ENCODE results near the gene CHRNA9.
A peak's percentile ranks its signal among the peaks of the same experiment; 100 is the strongest.
"Not testable (repeated sequence)": the region's sequence is repeated elsewhere in the genome, so short reads cannot be mapped to it uniquely, and the experiment has no call there.

The CHRNA9 gene

GRCh38 chr4:40334591-40335524, at the start of gene CHRNA9:
TSS of gene CHRNA9 (plus strand) at chr4:40335333. CDS start at chr4:40335468, 135 bp downstream.
- DNase-seq (ENCODE audit: low read depth in 2 of 3, low spot score in 1 of 3): no peak

DNA sequence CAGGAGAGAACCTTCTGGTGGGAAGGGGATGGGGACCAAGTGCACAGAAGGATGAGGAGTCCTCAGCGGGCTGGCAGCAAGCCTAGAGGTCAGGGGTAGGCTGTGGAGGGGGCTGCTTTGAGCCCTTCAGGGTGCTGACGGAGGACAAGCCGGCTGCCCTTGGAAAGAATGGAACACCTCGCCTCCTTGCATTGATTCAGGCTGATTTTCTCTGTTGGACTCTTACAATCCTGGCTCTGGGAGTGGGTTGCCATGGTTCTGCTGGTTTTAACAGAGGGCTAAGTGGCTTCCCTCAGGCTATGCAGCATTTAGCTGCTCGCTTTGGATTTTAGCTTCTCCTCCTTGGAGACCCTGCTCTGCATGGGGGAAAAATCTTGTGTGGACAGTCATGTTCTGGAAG, 49.4 kb upstream of the CHRNA9 start:
- DNase-seq (ENCODE audit: low read depth in 2 of 3, low spot score in 1 of 3): no peak

GRCh38 chr4:40288566-40288965, 46.6 kb upstream of the CHRNA9 start:
- no peak for DNase-seq (ENCODE audit: low read depth in 2 of 3, low spot score in 1 of 3)

- DNase-seq (ENCODE audit: low read depth in 2 of 3, low spot score in 1 of 3): no peak
Observed at GRCh38 chr4:40289366-40290188, 45.6 kb upstream of the CHRNA9 start.

DNA sequence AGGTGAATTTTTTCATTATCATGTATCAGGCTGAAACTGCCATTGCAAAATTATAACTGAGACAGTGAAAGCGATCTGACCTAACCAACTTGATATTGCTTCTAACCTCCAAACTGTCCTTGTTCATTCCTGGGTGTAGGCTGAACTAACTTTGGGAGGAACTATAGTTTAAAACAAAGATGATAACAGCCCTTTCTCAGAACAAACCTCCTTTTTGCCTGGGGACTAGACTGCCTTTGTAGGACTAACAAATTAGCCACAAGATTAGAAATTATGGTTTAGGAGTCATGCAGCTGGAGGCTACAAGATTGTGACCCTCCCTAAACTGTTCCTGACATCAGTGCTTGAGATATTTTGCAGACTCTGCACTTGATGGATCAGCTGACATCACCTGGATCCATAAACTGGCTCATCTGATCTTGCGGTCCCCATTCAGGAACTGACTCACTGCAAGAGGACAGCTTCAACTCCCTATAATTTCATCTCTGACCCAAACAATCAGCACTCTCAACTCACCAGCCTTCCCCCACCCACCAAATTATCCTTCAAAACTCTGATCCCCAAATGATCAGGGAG, 44.4 kb upstream of the CHRNA9 start:
- DNase-seq (ENCODE audit: low read depth in 2 of 3, low spot score in 1 of 3): not testable (repeated sequence)

DNA sequence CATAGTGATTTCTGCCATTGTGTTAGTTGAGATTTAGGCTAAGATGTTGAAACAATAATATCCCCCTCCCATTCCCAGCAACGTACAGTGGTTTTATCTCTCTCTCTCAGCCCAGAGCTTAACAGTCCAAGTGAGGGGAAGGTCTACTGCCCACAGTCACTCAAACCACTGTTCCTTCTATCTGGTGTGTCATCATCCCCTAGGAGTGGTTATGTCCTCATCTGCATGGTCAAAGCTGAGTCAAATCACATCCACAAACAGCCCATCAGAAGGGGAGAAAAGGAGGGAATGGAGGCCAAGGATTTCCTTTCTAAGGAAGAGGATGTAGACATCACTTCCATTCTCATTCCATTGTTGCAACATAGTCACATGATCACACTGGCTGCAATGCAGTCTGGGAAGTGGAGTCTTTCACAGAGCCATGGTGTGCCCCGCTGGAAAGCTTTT, 42.8 kb upstream of the CHRNA9 start:
- DNase-seq (ENCODE audit: low read depth in 2 of 3, low spot score in 1 of 3): no peak

DNA sequence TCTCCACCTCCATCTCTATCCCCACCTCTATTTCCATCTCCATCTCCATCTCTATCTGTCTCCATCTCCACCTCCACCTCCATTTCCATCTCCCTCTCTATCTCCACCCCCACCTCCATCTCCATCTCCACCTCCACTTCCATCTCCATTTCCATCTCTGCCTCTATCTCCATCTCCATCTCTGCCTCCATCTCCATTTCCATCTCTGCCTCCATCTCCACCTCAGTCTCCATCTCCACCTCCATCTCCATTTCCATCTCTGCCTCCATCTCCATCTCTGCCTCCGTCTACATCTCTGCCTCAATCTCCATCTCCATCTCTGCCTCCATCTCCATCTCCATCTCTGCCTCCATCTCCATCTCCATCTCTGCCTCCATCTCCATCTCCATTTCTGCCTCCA, 40.8 kb upstream of the CHRNA9 start:
- DNase-seq (ENCODE audit: low read depth in 2 of 3, low spot score in 1 of 3): no peak

DNA sequence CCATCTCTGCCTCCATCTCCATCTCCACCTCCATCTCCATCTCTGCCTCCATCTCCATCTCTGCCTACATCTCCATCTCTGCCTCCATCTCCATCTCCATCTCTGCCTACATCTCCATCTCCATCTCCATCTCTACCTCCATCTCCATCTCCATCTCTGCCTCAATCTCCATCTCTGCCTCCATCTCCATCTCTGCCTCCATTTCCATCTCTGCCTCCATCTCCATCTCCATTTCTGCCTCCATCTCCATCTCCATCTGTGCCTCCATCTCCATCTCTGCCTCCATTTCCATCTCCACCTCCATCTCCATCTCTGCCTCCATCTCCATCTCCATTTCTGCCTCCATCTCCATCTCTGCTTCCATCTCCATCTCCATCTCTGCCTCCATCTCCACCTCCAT, 40.1 kb upstream of the CHRNA9 start:
- DNase-seq (ENCODE audit: low read depth in 2 of 3, low spot score in 1 of 3): not testable (repeated sequence)

DNA sequence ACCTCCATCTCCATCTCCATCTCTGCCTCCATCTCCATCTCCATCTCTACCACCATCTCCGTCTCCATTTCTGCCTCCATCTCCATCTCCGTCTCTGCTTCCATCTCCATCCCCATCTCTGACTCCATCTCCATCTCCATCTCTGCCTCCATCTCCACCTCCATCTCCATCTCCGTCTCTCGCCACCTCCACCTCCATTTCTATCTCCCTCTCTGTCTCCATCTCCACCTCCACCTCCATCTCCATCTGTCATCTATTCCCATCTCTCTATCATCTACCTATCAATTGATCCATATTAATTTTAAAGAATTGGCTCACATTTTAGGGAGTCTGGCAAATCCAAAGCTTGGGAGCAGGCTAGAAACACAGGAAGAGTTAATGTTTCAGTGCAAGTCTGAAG, 39.6 kb upstream of the CHRNA9 start:
- no peak for DNase-seq (ENCODE audit: low read depth in 2 of 3, low spot score in 1 of 3)

- no peak for DNase-seq (ENCODE audit: low read depth in 2 of 3, low spot score in 1 of 3)
Observed at GRCh38 chr4:40299126-40299525, 36.0 kb upstream of the CHRNA9 start.

- DNase-seq (ENCODE audit: low read depth in 2 of 3, low spot score in 1 of 3): no peak
Observed at GRCh38 chr4:40299811-40300292, 35.3 kb upstream of the CHRNA9 start.

DNA sequence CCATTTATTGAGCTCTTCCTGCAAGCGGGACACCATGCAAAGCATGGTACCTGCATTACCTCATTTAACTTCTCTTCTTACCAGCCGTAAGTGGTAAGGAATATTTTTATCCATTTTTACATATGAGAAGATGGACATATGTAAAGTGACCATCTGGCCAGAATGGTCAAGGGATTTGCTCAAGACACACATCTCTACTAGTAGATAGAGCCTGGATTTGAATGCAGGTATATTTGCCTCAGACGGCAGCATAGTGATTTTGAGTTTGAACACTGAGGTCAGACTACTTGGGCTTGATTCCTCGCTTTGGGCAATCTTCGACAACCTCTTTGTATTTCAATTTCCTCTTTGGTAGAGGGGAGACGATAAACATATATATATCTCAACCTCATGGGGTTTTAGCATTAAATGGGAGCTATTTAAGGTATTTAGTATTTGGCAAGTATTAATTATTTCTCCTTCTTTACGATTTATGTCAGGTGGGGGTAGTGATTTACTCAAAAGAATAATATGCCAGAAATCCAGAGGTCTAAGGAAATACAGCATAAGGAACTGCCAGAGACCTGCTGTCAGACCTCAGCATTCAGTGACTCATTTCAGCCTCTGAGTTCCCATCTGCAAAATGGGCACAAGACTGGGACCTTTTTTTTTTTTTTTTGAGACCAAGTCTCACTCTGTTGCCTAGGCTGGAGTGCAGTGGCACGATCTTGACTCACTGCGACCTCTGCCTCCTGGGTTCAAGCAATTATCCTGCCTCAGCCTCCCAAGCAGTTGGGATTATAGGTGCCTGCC, 34.6 kb upstream of the CHRNA9 start:
- DNase-seq (ENCODE audit: low read depth in 2 of 3, low spot score in 1 of 3): no peak

DNA sequence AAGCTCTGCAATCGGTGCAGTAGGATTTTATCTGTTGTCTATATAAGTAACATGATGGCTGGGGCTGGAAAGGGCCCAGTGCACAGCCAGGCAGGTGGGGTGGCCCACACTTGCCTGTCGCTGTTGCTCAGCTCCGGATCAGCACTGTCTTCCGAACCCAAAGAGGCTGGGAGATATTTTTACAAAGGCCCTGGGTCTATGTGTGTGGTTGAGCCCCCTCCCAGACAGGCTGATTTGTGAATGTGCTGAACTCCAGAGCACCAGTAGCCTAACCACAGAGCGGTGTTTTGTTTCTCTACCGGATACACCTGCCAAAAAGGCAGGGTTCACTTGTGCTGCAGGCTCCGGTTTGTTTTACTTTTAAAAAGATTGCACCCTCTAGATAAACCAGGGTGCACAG, 33.5 kb upstream of the CHRNA9 start:
- DNase-seq (ENCODE audit: low read depth in 2 of 3, low spot score in 1 of 3): no peak

GRCh38 chr4:40303751-40304150, 31.4 kb upstream of the CHRNA9 start:
- DNase-seq (ENCODE audit: low read depth in 2 of 3, low spot score in 1 of 3): no peak

DNA sequence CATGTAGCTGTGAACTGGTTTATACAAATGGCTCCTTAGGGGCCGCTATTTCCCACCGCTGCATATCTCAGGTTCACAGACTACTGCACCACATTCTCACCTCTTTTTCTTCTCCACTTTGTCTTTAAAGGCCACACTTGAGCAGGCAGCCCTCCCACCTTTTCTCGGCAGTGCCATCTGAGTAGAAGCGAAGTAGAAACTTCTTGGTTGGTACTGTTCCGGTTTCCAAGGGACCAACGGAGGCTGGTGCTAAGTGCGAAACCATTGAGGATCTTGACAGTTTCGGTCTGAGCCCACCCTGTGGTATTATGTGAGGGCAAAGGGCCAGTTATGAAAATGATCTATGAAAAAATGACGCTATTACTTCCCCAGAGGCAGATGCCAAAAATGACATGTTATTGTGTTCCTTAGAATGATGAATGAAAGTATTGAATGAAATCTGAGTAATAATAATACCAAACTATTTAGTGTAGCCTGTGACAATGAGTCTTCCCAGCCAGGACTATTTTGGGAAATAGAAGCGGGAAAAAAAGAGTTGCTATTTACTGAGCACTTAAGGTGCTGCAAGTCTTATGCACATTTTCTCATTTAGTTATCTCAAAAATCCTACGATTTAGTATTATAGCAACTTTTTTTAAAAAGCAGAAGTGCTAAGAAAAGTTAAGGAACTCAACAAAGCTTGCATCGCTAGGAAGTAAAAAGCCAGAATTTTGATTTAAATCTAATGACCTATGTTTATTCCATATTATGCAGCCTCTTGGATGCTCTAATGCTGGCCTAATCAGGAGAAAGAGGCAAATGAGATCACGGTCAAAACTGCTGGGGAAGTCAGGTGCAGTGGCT, 29.6 kb upstream of the CHRNA9 start:
- peak in 2 of 3 donors; percentile 49 to 64 for DNase-seq (ENCODE audit: low read depth in 2 of 3, low spot score in 1 of 3)

DNA sequence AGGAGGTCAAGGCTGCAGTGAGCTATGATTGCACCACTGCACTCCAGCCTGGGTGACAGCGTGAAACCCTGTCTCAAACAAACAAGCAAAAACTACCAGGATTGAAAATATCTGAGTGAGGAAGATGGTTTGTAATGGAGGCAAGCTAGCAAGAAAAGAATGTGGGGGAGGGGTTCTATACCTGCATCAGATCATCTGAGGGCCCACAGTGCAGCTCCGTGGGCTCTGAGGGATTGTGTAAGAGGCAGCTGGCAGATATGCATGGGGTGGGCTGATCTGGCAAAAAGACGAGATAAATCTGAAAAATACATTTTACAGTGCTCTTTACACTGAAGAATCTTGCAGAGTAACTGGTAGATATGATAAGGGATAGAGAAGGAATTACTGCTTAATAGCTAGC, 28.9 kb upstream of the CHRNA9 start:
- DNase-seq (ENCODE audit: low read depth in 2 of 3, low spot score in 1 of 3): no peak

- DNase-seq (ENCODE audit: low read depth in 2 of 3, low spot score in 1 of 3): no peak
Observed at GRCh38 chr4:40306976-40307375, 28.2 kb upstream of the CHRNA9 start.

- DNase-seq (ENCODE audit: low read depth in 2 of 3, low spot score in 1 of 3): peak in 1 of 3 donors; percentile 50
Observed at GRCh38 chr4:40307627-40308497, 27.3 kb upstream of the CHRNA9 start.
